ENCODE results near the gene LINGO4. TPM values are rescaled to one million over a fixed set of nuclear protein-coding genes. Genes with fewer than 3 reads are reported as not detected.
A peak's percentile ranks its signal among the peaks of the same experiment; 100 is the strongest.

The LINGO4 gene
- total RNA-seq, 6 donors from 2014 or later: 0.22 to 0.89 (median 0.61) TPM; not detected in 1

DNA sequence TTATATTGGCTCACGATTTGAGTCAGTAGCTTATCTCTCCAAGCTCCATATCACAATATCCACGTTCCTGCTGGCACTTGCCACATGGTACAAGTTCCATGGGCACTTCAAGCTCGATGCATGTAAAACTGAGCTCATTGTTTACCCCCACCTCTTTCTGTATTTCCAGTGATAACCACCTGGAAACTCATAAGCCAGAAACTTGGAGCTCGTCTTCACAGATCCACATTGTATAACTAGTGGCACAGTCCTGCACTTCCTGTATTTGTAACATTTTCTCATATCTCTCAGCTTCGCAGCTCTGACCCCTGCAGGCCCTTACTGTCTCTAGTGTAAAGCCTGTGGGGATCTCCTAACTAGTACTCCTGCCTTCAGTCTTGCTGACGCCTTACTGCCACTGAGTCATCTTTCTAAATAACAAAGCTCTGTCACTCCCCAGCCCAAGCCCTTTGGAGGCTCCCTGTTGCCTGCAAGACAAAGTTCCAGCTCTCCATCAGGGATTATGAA lies 40.9 kb upstream of the LINGO4 start:
- ATAC-seq (ENCODE audit: low FRiP score in 2 of 2) (no peak), DNase-seq (no peak)
- Histone ChIP-seq H3K4me1 (peaks cover 0 to 18% (median 7%) of the 10 kb centered on the region in 4 donors), H3K4me3 (no peak overlapping the region), H3K27ac (no peak overlapping the region), H3K36me3 (no peaks in the 10 kb centered on the region), H3K27me3 (no peaks in the 10 kb centered on the region), H3K9me3 (no peaks in the 10 kb centered on the region)
- TF ChIP-seq POLR2A (IDR thresholded peaks at IDR 0.05) (no peak), POLR2AphosphoS5 (IDR thresholded peaks at IDR 0.05) (no peak), EP300 (IDR thresholded peaks at IDR 0.05) (no peak), CTCF (IDR thresholded peaks at IDR 0.05) (no peak)
- 49 to 62% methylated on average over 6 of the region's 6 CpGs for WGBS, 2 donors

- no peaks in the 10 kb centered on the region for H3K36me3 ChIP-seq
- H3K9me3 ChIP-seq: no peaks in the 10 kb centered on the region
- 78 to 79% methylated on average over 2 of the region's 2 CpGs for WGBS, 2 donors
- ATAC-seq (ENCODE audit: low FRiP score in 2 of 2) (no peak), DNase-seq (no peak)
- peaks cover 0 to 15% (median 9%) of the 10 kb centered on the region in 4 donors for H3K27me3 ChIP-seq
- TF ChIP-seq EP300 (IDR thresholded peaks at IDR 0.05) (no peak), POLR2AphosphoS5 (IDR thresholded peaks at IDR 0.05) (no peak), POLR2A (IDR thresholded peaks at IDR 0.05) (no peak), CTCF (IDR thresholded peaks at IDR 0.05) (no peak)
- peaks cover 18 to 25% (median 23%) of the 10 kb centered on the region in 4 donors for H3K4me1 ChIP-seq
- H3K4me3 ChIP-seq: no peak overlapping the region
- H3K27ac ChIP-seq: no peak overlapping the region
Measured at GRCh38 chr1:151843398-151843797, 38.2 kb upstream of the LINGO4 start.

DNA sequence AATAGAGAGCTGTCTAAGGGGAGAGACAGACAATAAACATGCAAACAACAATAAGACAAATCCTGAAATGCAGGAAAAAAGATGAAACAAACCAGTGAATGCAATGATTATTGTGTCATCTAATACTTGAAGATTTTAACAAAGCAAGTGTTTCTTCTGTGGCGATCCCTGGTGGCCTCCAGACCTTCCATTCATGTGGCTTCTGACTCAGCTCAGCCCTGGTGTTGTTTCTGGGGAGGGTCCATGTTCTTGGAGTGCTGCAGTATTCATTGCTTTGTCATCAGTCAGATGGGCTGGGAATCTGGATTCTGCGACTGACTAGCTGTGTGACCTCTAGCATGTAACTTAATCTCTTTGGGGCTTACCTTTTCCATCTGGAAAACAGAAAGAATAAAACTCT lies 35.9 kb upstream of the LINGO4 start:
- Histone ChIP-seq H3K27ac (no peak overlapping the region), H3K36me3 (no peaks in the 10 kb centered on the region), H3K4me3 (no peak overlapping the region), H3K4me1 (peaks cover 24 to 37% (median 32%) of the 10 kb centered on the region in 4 donors), H3K27me3 (peaks cover 0 to 25% (median 14%) of the 10 kb centered on the region in 4 donors), H3K9me3 (no peaks in the 10 kb centered on the region)
- WGBS, 2 donors: 86 to 98% methylated on average over 2 of the region's 2 CpGs
- no peak for ATAC-seq (ENCODE audit: low FRiP score in 2 of 2)
- no peak for DNase-seq
- TF ChIP-seq POLR2AphosphoS5 (IDR thresholded peaks at IDR 0.05): no peak
- TF ChIP-seq EP300 (IDR thresholded peaks at IDR 0.05): no peak
- no peak for TF ChIP-seq CTCF (IDR thresholded peaks at IDR 0.05)
- TF ChIP-seq POLR2A (IDR thresholded peaks at IDR 0.05): no peak

DNA sequence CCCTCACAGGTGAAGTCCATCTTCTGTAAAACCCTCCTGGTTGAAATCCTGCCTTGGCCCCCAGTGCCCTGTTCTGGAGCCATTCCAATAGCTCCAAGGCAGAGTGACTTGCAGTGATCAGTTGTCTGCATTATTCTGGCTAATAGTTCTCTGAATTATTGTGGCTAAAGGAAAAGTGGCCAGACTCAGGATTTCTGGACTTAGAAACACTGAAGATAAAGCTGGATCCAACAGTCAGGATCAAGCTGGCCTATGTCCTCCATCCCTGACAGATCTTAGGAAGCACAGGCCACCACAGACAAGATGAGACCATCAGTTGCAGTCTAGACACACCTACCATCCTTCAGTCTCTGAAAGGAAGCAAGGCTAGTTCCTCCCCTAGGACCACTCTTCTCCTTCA lies 35.2 kb upstream of the LINGO4 start:
- no peak for TF ChIP-seq EP300 (IDR thresholded peaks at IDR 0.05)
- no peak for TF ChIP-seq POLR2A (IDR thresholded peaks at IDR 0.05)
- TF ChIP-seq POLR2AphosphoS5 (IDR thresholded peaks at IDR 0.05): no peak
- TF ChIP-seq CTCF (IDR thresholded peaks at IDR 0.05): no peak
- ATAC-seq (ENCODE audit: low FRiP score in 2 of 2) (no peak), DNase-seq (no peak)
- H3K4me1 ChIP-seq: peaks cover 24 to 37% (median 32%) of the 10 kb centered on the region in 4 donors
- H3K36me3 ChIP-seq: no peaks in the 10 kb centered on the region
- H3K9me3 ChIP-seq: no peaks in the 10 kb centered on the region
- H3K27me3 ChIP-seq: peaks cover 0 to 25% (median 14%) of the 10 kb centered on the region in 4 donors
- H3K27ac ChIP-seq: peak overlapping the region in 3 of 4 donors; percentile 34 to 74 (median 56)
- H3K4me3 ChIP-seq: peak overlapping the region in 2 of 4 donors; percentile 52 to 56
